Activated CD4-positive, alpha-beta T cell treated with anti-CD3 and anti-CD28 coated beads, Interleukin-2, amount 10 ng/mL, durations not matched to agents 7 days and 5 days (primary cell): Measurements from ENCODE around the gene SF3B6. TPM values are rescaled to one million over a fixed set of nuclear protein-coding genes. Genes with fewer than 3 reads are reported as not detected.
"Not testable (repeated sequence)": the region's sequence is repeated elsewhere in the genome, so short reads cannot be mapped to it uniquely, and the experiment has no call there.

Experiments used
- CTCF ChIA-PET: fragments of 350-600 bp; sonication (Branson Sonifier 250); formaldehyde crosslinking; loops from one replicate; lab custom pipeline; 2021; ENCODE audit warnings: antibody characterized with exemption; lab: Charles Lee
- POLR2A ChIA-PET: fragments of 350-600 bp; sonication (Branson Sonifier 250); formaldehyde crosslinking; loops from one replicate; lab custom pipeline; 2021; ENCODE audit warnings: antibody characterized with exemption; lab: Charles Lee
- DNase-seq: peaks from one replicate; pipeline ENCODE4 v3.0.0-alpha.2; 2020
- H3K27ac Mint-ChIP-seq: one replicate; pipeline ENCODE4 v1.8.0; 2021; ENCODE audit warnings: mild to moderate bottlenecking, moderate library complexity, mixed read lengths
- H3K27me3 Mint-ChIP-seq: one replicate; pipeline ENCODE4 v1.8.0; 2021; ENCODE audit warnings: mixed read lengths
- H3K36me3 Mint-ChIP-seq: one replicate; pipeline ENCODE4 v1.8.0; 2021; ENCODE audit warnings: low read depth, mixed read lengths
- H3K4me1 Mint-ChIP-seq: one replicate; pipeline ENCODE4 v1.8.0; 2021; ENCODE audit warnings: mixed read lengths
- H3K4me3 Mint-ChIP-seq: one replicate; pipeline ENCODE4 v1.8.0; 2021; ENCODE audit warnings: mild to moderate bottlenecking, moderate library complexity, mixed read lengths
- H3K9me3 Mint-ChIP-seq: one replicate; pipeline ENCODE4 v1.8.0; 2021; ENCODE audit warnings: mixed read lengths
- total RNA-seq, 2 experiments: library from RNA; stranded (reverse); gene quantifications; one replicate each; pipeline ENCODE4 v1.2.3, GENCODE V29; 2021

SF3B6 gene
- total RNA-seq, 2 experiments from 2014 or later: 82.3 to 88.5 TPM

DNA sequence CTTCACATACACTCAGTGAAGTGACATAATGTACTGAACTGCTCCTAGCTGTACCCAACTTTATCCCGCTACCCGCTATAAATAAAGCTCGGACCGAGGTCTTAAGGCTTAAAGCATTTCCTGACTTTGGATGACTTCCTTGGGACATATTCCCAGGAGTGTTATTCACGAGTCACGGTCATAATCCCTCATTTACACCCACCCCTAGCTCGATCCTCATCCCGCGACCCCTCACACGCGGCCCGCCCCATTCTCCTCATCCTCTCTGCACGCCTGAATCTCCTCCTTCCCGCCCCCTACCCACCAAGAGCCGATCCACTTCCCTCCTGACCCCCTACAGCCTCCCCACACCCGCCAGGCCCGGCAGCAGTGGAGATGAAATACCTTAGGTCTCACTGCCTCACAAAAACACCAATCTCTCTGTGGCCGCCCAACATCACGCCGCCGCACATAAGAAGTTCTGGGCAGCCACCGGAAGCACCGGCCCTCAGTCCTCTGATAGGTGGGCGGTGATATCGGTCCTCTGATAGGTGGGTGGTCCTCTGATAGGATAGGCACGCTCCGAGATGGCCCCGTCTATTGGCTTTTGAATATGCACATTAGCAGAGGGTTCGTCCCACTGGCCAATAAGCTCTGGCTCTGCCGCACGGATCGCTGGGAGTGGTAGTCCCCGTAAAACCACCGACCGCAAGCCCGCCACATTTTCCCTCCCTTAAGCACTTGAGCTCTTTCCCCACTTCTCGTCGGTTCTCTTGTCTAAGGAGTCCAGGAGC is 29.0 kb downstream of the SF3B6 start, which contains the start of gene WDCP:
Gene WDCP, minus strand, starts transcription at position 462 of the 773 bp plus-strand sequence. CDS start 7,897 bp downstream, outside the sequence.
- peaks cover 29% of the 10 kb centered on the region for H3K4me1 Mint-ChIP-seq
- H3K27ac Mint-ChIP-seq: peak within 1 kb of the TSS; percentile 94
- POLR2A ChIA-PET: interaction anchor here (0.6 to 0.9 kb wide), 2 partner anchors 29 to 218 kb away, joined by 5 read pairs; partner anchors contain the start of gene SF3B6
- no peaks in the 10 kb centered on the region for H3K9me3 Mint-ChIP-seq
- CTCF ChIA-PET: interaction anchor here (0.6 to 1.5 kb wide), 7 partner anchors 26 to 375 kb away, joined by 3 to 10 read pairs (median 3); partner anchors contain the start of genes ATAD2B, SF3B6 and TP53I3
- H3K27me3 Mint-ChIP-seq: peaks cover 2% of the 10 kb centered on the region
- H3K4me3 Mint-ChIP-seq: peak within 1 kb of the TSS; percentile 92
- DNase-seq: peak; percentile 97
- H3K36me3 Mint-ChIP-seq: peaks cover 2% of the 10 kb centered on the region

DNA sequence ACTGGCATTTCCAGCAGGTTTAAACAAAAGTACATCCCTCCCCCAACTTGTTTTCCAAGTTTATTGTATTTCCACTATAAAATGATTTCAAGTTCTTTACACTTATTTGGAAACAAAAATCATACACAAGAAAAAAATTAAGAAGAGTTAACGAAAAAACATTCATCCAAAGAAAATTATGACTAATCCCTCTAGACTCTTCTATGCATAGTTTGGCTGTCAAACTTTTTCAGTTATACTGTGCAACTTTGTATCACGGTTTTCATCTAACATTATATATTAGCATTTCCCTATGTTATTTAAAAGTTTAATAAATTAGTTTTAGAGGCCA is 29.6 kb downstream of the SF3B6 start:
- CTCF ChIA-PET: interaction anchor here (0.6 to 1.5 kb wide), 5 partner anchors 26 to 154 kb away, joined by 3 to 10 read pairs (median 3); partner anchors contain the start of genes ATAD2B and TP53I3
- Mint-ChIP-seq H3K4me3 (peak overlapping the region; percentile 92), H3K4me1 (peaks cover 29% of the 10 kb centered on the region), H3K27me3 (peaks cover 2% of the 10 kb centered on the region), H3K27ac (peak overlapping the region; percentile 94), H3K36me3 (peaks cover 2% of the 10 kb centered on the region), H3K9me3 (no peaks in the 10 kb centered on the region)
- POLR2A ChIA-PET: no interaction called here
- DNase-seq: no peak

GRCh38 chr2:24045511-24046508 is 30.3 kb downstream of the SF3B6 start:
- peaks cover 2% of the 10 kb centered on the region for H3K36me3 Mint-ChIP-seq
- DNase-seq: no peak
- POLR2A ChIA-PET: no interaction called here
- CTCF ChIA-PET: interaction anchor here (0.7 to 1.3 kb wide), 2 partner anchors 16 to 119 kb away, joined by 4 to 5 read pairs; partner anchors contain the start of gene ATAD2B
- H3K9me3 Mint-ChIP-seq: no peaks in the 10 kb centered on the region
- peaks cover 29% of the 10 kb centered on the region for H3K4me1 Mint-ChIP-seq
- peak overlapping the region; percentile 92 for H3K4me3 Mint-ChIP-seq
- no peak overlapping the region for H3K27ac Mint-ChIP-seq
- peaks cover 2% of the 10 kb centered on the region for H3K27me3 Mint-ChIP-seq

GRCh38 chr2:24043133-24043532 is 33.0 kb downstream of the SF3B6 start:
- POLR2A ChIA-PET, H3K4me3 Mint-ChIP-seq, H3K27ac Mint-ChIP-seq, H3K36me3 Mint-ChIP-seq, H3K27me3 Mint-ChIP-seq, DNase-seq, H3K9me3 Mint-ChIP-seq: not testable (repeated sequence)
- peaks cover 24% of the 10 kb centered on the region for H3K4me1 Mint-ChIP-seq
- CTCF ChIA-PET: interaction anchor here (0.6 kb wide), 1 partner anchor 427 kb away, joined by 3 read pairs; no protein-coding TSS in a partner anchor

- ChIA-PET CTCF (no interaction called here), POLR2A (no interaction called here)
- Mint-ChIP-seq H3K27me3 (no peaks in the 10 kb centered on the region), H3K4me3 (no peak overlapping the region), H3K36me3 (peaks cover 16% of the 10 kb centered on the region), H3K9me3 (no peaks in the 10 kb centered on the region), H3K4me1 (peaks cover 15% of the 10 kb centered on the region), H3K27ac (no peak overlapping the region)
- DNase-seq: no peak
Measured at GRCh38 chr2:24040511-24040910, 35.6 kb downstream of the SF3B6 start.

GRCh38 chr2:24038786-24039499 is 37.2 kb downstream of the SF3B6 start:
- H3K4me1 Mint-ChIP-seq: peaks cover 13% of the 10 kb centered on the region
- no peaks in the 10 kb centered on the region for H3K27me3 Mint-ChIP-seq
- no peaks in the 10 kb centered on the region for H3K9me3 Mint-ChIP-seq
- no peak for DNase-seq
- ChIA-PET POLR2A (no interaction called here), CTCF (interaction anchor here (0.8 kb wide), 1 partner anchor 40 kb away, joined by 3 read pairs; no protein-coding TSS in a partner anchor)
- H3K36me3 Mint-ChIP-seq: peaks cover 16% of the 10 kb centered on the region
- H3K4me3 Mint-ChIP-seq: no peak overlapping the region
- no peak overlapping the region for H3K27ac Mint-ChIP-seq

DNA sequence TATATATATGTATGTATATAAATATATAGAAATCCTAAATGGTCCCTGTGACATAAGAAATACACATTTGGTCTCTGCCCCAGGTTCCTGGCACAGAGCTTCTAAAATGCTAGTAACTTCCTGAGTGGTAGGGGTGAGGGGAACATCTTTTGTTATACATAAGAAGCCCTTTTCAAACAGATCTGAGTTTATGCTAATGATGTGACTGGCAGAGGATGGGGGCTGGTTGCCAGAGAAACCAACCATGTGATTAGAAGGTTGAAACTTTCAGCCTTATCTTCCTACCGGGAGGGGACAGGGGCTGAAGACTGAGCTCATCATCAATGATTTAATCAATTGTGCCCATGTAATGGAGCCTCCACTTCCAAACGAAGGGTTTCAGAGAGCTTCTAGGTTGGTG is 49.9 kb downstream of the SF3B6 start:
- Mint-ChIP-seq H3K4me1 (no peaks in the 10 kb centered on the region), H3K4me3 (no peak overlapping the region), H3K27ac (no peak overlapping the region), H3K36me3 (peaks cover 18% of the 10 kb centered on the region), H3K27me3 (no peaks in the 10 kb centered on the region), H3K9me3 (no peaks in the 10 kb centered on the region)
- POLR2A ChIA-PET: no interaction called here
- no peak for DNase-seq
- CTCF ChIA-PET: no interaction called here

- Mint-ChIP-seq H3K4me3 (no peak overlapping the region), H3K27me3 (no peaks in the 10 kb centered on the region), H3K27ac (no peak overlapping the region), H3K36me3 (peaks cover 16% of the 10 kb centered on the region), H3K9me3 (no peaks in the 10 kb centered on the region), H3K4me1 (no peaks in the 10 kb centered on the region)
- CTCF ChIA-PET: no interaction called here
- no peak for DNase-seq
- POLR2A ChIA-PET: no interaction called here
Measured at GRCh38 chr2:24024996-24025663, 51.0 kb downstream of the SF3B6 start.

DNA sequence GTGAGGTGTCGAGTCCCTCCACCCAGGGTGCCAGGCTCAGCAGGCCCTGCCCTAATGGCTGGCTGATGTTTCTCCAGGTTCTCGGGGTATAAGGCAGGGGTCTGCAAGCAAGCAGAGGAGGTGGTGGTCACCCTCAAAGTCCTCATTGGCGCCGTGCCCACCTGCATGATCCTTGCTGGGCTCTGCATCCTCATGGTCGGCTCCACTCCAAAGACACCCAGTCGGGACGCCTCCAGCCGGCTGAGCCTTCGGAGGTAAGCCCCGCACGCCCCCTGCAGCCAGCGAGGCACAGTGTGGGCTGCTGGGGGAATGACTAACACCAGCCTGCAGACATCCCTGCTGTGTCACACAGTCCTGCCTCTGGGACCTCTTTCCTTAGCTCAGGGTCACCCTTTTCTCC is 52.1 kb downstream of the SF3B6 start:
- no peak for DNase-seq
- Mint-ChIP-seq H3K9me3 (no peaks in the 10 kb centered on the region), H3K27me3 (no peaks in the 10 kb centered on the region), H3K27ac (no peak overlapping the region), H3K4me3 (no peak overlapping the region), H3K4me1 (no peaks in the 10 kb centered on the region), H3K36me3 (peaks cover 7% of the 10 kb centered on the region)
- ChIA-PET CTCF (interaction anchor here (0.7 kb wide), 1 partner anchor 97 kb away, joined by 3 read pairs; the partner anchor contains the start of gene ATAD2B), POLR2A (no interaction called here)

DNA sequence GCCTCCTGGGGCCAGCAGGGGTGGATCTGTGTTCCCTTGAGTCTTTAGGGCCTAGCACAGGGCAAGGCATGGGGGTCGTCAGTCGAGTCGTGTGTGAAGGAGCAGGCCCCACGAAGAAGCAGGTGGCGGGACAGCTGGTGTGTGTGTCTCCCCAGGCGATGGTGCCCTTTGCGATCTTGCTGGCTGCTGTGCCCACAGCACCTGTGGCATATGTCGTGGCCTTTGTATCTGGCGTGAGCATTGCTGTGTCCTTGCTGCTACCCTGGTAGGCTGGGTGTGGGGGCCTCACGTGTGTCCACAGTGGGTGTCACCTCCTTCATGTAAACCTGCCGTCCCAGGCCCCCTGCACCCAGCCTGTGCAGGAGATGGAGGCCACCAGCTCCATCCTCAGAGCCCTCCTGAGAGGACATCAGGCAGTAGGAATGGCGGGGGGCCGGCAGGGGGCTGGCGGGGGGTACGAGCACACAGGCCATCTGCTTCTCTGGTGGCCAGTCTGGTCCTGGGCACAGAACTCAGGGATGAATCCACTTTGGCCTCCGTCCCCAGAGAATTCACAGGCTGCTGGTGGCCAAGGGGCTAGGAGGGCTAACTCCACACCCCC is 53.1 kb downstream of the SF3B6 start:
- no peak for DNase-seq
- ChIA-PET CTCF (interaction anchor here (0.7 kb wide), 1 partner anchor 96 kb away, joined by 3 read pairs; the partner anchor contains the start of gene ATAD2B), POLR2A (no interaction called here)
- Mint-ChIP-seq H3K4me3 (no peak overlapping the region), H3K27ac (no peak overlapping the region), H3K4me1 (no peaks in the 10 kb centered on the region), H3K9me3 (no peaks in the 10 kb centered on the region), H3K27me3 (no peaks in the 10 kb centered on the region), H3K36me3 (peaks cover 4% of the 10 kb centered on the region)

GRCh38 chr2:24022324-24022974 is 53.7 kb downstream of the SF3B6 start:
- CTCF ChIA-PET: interaction anchor here (1.0 to 1.3 kb wide), 3 partner anchors 11 to 96 kb away, joined by 3 to 4 read pairs (median 3); partner anchors contain the start of gene ATAD2B
- no peak overlapping the region for H3K27ac Mint-ChIP-seq
- H3K27me3 Mint-ChIP-seq: no peaks in the 10 kb centered on the region
- POLR2A ChIA-PET: no interaction called here
- no peak for DNase-seq
- no peaks in the 10 kb centered on the region for H3K4me1 Mint-ChIP-seq
- H3K36me3 Mint-ChIP-seq: peaks cover 4% of the 10 kb centered on the region
- no peaks in the 10 kb centered on the region for H3K9me3 Mint-ChIP-seq
- no peak overlapping the region for H3K4me3 Mint-ChIP-seq
